Tibial nerve (tissue), 3 donors: ENCODE measurements around the gene NALCN.

Experiments used
- CTCF ChIP-seq, 5 experiments: fragments of 200-600 bp in 3 of 5; fragments of 450-650 bp in 2 of 5; sonication (generic) in 3 of 5; IDR thresholded peaks; one replicate each; pipeline ENCODE4 v1.5.1; 2016 to 2019; ENCODE audit warnings: antibody characterized with exemption in 5 of 5, mild to moderate bottlenecking in 3 of 5, moderate library complexity in 2 of 5
- POLR2A ChIP-seq, 2 donors: fragments of 450-650 bp; IDR thresholded peaks; one replicate each; pipeline ENCODE4 v1.6.1; 2017; ENCODE audit warnings: antibody characterized with exemption in 2 of 2, mild to moderate bottlenecking in 2 of 2, moderate library complexity in 2 of 2

GRCh38 chr13:101248739-101249514 lies 167.4 kb downstream of the NALCN start:
- no peak for TF ChIP-seq CTCF (IDR thresholded peaks at IDR 0.05)
- TF ChIP-seq POLR2A (IDR thresholded peaks at IDR 0.05), result no peak
